Testis (tissue), 3 donors: ENCODE results near the gene SLC17A7. TPM values are rescaled to one million over a fixed set of nuclear protein-coding genes. Genes with fewer than 3 reads are reported as not detected.

Source experiments
- DNase-seq: peaks from one replicate; pipeline ENCODE4 v3.0.0-alpha.2; 2019
- H3K27ac ChIP-seq, 2 donors: fragments of 200-600 bp; sonication (generic); one replicate each; pipeline ENCODE4 v1.5.1; 2019
- H3K27me3 ChIP-seq: fragments of 200-600 bp; sonication (generic); one replicate; pipeline ENCODE4 v1.5.1; 2019
- H3K36me3 ChIP-seq: fragments of 200-600 bp; sonication (generic); one replicate; pipeline ENCODE4 v1.5.1; 2017; ENCODE audit warnings: low read depth; ENCODE audit errors: missing control alignments
- H3K4me1 ChIP-seq: fragments of 200-600 bp; sonication (generic); one replicate; pipeline ENCODE4 v1.5.1; 2019
- H3K4me3 ChIP-seq, 2 donors: fragments of 200-600 bp; sonication (generic); one replicate each; pipeline ENCODE4 v1.5.1; 2017 to 2019
- H3K9me3 ChIP-seq: fragments of 200-600 bp; sonication (generic); one replicate; pipeline ENCODE4 v1.5.1; 2017
- POLR2A ChIP-seq: fragments of 450-650 bp; IDR thresholded peaks from one replicate; pipeline ENCODE4 v1.6.1; 2017; ENCODE audit warnings: antibody characterized with exemption, mild to moderate bottlenecking, moderate library complexity
- WGBS, 2 donors: methylation state at CpG; one replicate each; pipeline ENCODE4 v1.1.5; 2018; 5-methylcytosine and 5-hydroxymethylcytosine counted together
- intact Hi-C: fragments of 100-400 bp; cut with DNase I; formaldehyde crosslinking; loops from one replicate; pipeline ENCODE4 v1.15.1; 2023; ENCODE audit warnings: low total_unique reads
- polyA plus RNA-seq: library from polyadenylated mRNA; stranded (reverse); fragments of 350-450 nt; fragmentation: Illumina TruSeq; extraction: RNeasy Lipid Tissue Mini Kit (QIAGEN cat#74804); gene quantifications from one replicate; pipeline ENCODE4 v1.2.3, GENCODE V29; 2014; ENCODE audit warnings: low read depth, low replicate concordance; ENCODE audit not compliant: insufficient read depth
- total RNA-seq, 2 donors: library from RNA; depleted of rRNA; stranded (reverse); fragments of >200 nt; gene quantifications; one replicate each; pipeline ENCODE4 v1.2.3, GENCODE V29; 2016
- TF ChIP-seq, protein P1 (sequence below), 3 experiments: fragments of 450-650 bp in 2 of 3; fragments of 200-600 bp in 1 of 3; sonication (generic) in 1 of 3; IDR thresholded peaks; one replicate each; pipeline ENCODE4 v1.5.1; 2016 to 2019; ENCODE audit warnings: antibody characterized with exemption in 3 of 3, mild to moderate bottlenecking in 2 of 3, moderate library complexity in 1 of 3

Gene SLC17A7
- total and polyA plus RNA-seq, 3 donors from 2014 or later: 2.2 to 3.2 (median 2.7) TPM

DNA sequence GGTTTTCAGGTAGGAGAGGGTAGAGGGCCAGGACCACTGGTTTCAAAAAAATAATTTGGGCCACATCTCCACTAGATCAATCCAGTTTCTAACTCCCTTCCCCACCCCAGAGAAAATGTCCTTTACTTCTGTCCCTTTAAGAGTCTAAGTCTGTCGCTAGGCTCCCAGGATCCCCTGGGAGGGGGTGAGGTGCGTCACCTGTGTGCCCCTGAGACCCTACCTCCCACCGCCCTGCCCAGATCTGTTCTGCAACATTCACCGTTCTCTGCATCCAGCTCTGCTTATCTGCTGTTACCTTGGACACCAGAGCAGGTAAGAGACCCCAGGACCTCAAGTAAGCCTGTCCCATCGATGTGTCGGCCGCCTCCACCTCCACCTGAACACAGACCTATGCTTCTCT is 16.1 kb downstream of the SLC17A7 start, which contains the start of gene GFY:
GFY (plus strand) TSS at position 211 of the 400 bp plus-strand sequence. CDS start 1,043 bp downstream, outside the sequence.
- Histone ChIP-seq H3K9me3 (no peaks in the 10 kb centered on the region), H3K27me3 (peaks cover 4% of the 10 kb centered on the region), H3K36me3 (no peaks in the 10 kb centered on the region), H3K4me3 (no peak within 1 kb of the TSS), H3K27ac (no peak within 1 kb of the TSS), H3K4me1 (peaks cover 35% of the 10 kb centered on the region)
- intact Hi-C loops: no loop called here
- 53 to 61% methylated on average over 7 of the region's 7 CpGs for WGBS, 2 donors
- TF ChIP-seq, protein P1, sequence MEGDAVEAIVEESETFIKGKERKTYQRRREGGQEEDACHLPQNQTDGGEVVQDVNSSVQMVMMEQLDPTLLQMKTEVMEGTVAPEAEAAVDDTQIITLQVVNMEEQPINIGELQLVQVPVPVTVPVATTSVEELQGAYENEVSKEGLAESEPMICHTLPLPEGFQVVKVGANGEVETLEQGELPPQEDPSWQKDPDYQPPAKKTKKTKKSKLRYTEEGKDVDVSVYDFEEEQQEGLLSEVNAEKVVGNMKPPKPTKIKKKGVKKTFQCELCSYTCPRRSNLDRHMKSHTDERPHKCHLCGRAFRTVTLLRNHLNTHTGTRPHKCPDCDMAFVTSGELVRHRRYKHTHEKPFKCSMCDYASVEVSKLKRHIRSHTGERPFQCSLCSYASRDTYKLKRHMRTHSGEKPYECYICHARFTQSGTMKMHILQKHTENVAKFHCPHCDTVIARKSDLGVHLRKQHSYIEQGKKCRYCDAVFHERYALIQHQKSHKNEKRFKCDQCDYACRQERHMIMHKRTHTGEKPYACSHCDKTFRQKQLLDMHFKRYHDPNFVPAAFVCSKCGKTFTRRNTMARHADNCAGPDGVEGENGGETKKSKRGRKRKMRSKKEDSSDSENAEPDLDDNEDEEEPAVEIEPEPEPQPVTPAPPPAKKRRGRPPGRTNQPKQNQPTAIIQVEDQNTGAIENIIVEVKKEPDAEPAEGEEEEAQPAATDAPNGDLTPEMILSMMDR (IDR thresholded peaks at IDR 0.05): no peak
- no peak for TF ChIP-seq POLR2A
- DNase-seq: no peak

DNA sequence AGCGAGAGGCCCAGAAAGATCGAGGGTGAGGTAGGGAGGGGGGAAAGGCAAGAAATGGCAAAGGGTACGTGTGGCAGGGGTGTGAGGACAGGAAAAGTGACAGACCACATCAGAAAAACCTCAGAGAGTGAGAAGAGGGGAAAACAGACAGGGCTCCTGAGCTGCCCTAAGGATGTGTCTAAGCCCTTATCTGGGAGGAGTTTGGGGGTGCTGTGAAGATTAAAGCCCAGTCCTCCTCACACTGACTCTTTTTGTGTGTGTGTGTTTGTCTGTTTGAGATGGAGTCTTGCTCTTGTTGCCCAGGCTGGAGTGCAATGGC is 17.4 kb downstream of the SLC17A7 start:
- no peak for DNase-seq
- no peaks in the 10 kb centered on the region for H3K36me3 ChIP-seq
- 5 to 17% methylated on average over 3 of the region's 3 CpGs for WGBS, 2 donors
- H3K9me3 ChIP-seq: no peaks in the 10 kb centered on the region
- intact Hi-C loops: no loop called here
- TF ChIP-seq, protein P1 (IDR thresholded peaks at IDR 0.05): no peak
- no peak for TF ChIP-seq POLR2A
- no peak overlapping the region for H3K27ac ChIP-seq
- peaks cover 4% of the 10 kb centered on the region for H3K27me3 ChIP-seq
- H3K4me3 ChIP-seq: no peak overlapping the region
- peaks cover 35% of the 10 kb centered on the region for H3K4me1 ChIP-seq

DNA sequence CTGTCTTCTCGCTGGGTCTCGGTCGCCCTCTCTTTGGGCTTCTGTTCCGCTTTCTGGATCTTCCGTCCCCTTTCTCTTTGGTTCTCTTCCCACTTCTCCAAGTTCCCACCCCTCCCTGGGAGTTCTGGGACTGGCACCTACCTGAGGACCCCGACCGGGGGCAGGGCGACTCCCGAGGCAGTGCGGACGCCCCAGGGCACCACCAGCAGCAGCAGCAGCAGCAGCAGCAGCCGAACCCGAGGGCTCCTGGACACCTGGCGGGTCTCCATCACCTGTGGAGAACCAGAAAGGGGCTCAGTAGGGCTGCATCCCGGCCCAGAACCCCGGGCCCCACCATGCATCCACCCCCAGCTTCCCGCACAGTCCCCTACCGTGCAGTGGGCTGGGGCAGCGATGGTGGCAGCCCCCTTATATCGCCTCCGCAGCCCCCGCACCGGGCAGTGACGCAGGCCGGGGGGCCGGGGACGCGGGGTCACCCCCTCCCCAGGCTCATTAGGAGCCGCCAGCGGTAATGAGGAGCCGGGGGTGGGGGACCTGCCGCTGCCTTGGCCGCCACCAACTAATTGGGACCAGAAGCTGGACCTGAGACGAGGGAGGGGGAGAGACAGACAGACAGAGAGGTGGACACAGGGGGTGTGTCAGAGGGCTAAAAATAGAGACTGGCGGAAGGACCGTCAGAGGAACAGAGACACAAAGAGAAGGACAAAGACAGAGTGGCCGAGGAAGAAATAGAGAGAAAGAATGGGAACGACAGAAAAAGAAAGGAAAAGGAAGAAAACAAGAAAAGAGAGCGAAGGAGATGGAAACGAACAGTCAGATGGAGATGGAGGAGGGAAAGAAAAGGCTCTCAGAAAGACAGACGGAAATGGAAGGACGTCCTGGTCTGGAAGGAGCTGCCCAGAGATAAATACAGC is 18.0 kb downstream of the SLC17A7 start, which contains the start of gene PTH2:
PTH2 (minus strand) TSS at position 371 of the 914 bp plus-strand sequence; CDS start at position 269, 102 bp downstream.
- Histone ChIP-seq H3K27ac (no peak within 1 kb of the TSS), H3K27me3 (peaks cover 4% of the 10 kb centered on the region), H3K4me3 (peak within 1 kb of the TSS in 1 of 2 donors; percentile 10), H3K9me3 (no peaks in the 10 kb centered on the region), H3K4me1 (peaks cover 35% of the 10 kb centered on the region), H3K36me3 (no peaks in the 10 kb centered on the region)
- WGBS, 2 donors: 5 to 6% methylated on average over 32 to 42 of the region's 42 CpGs
- intact Hi-C loops: no loop called here
- DNase-seq: no peak
- TF ChIP-seq POLR2A: no peak
- TF ChIP-seq, protein P1 (IDR thresholded peaks at IDR 0.05): no peak

DNA sequence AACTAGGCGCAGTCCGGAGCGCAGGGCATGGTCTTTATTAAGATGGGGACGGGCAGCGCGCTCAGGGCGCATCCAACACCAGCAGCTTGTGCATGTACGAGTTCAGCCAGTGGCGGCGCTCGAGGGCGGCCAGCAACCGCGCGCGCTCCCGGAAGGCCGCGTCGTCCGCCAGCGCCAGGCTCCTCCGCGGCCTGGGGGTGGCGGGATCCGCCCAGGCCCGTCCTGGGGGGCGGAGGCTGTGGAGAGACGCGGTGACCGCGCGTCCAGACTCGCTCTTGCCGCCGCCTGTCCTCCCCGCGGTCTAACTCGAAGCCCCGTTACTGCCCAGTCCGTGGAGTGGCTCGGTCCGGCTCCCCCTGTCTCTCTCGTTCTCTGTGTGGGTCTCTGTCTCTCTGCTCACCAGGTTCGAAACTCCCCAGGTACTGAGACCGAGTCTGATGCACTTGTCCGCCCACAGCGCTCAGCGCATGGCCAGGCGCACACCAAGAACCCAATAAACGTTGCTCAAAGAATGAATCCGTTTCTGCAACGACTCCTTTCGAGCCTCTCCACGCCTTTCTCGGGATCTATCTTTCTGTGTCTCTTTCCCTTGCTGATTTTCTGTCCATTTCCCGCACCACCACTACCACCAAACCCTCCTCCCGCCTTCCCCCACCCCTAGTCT is 18.8 kb downstream of the SLC17A7 start:
- H3K4me3 ChIP-seq: peak overlapping the region in 1 of 2 donors; percentile 10
- H3K9me3 ChIP-seq: no peaks in the 10 kb centered on the region
- no peaks in the 10 kb centered on the region for H3K36me3 ChIP-seq
- TF ChIP-seq POLR2A: no peak
- TF ChIP-seq, protein P1 (IDR thresholded peaks at IDR 0.05): peak in 2 of 3 experiments; percentile 45 to 48
- peak; percentile 62 for DNase-seq
- peaks cover 28% of the 10 kb centered on the region for H3K4me1 ChIP-seq
- no peak overlapping the region for H3K27ac ChIP-seq
- WGBS, 2 donors: 2% methylated on average over 41 to 48 of the region's 58 CpGs
- intact Hi-C loops: no loop called here
- peaks cover 4% of the 10 kb centered on the region for H3K27me3 ChIP-seq
